ENCODE results near the gene TBC1D22A. TPM values are rescaled to one million over a fixed set of nuclear protein-coding genes. Genes with fewer than 3 reads are reported as not detected.

Gene TBC1D22A
- total and polyA plus RNA-seq, 8 donors: 13.3 to 53.1 (median 21.5) TPM

DNA sequence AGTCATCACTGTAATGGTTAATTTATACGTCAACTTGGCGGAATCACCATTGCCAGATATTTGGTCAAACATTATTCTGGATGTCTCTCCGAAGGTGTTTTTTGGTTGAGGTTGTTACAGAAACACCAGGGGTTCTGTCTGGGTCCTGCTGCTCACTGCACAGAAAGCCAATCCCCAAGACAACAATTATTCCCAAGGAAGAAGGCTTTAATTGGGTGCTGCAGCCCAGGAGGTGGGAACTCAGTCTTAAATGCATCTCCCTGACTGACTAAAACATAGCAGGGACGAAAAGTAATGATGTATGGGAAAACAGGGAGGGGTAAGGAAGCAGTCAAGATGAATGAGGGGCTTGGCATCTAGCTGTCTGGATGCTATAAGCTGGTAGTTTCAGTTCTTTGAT is 331.3 kb downstream of the TBC1D22A start:
- no peak for TF ChIP-seq POLR2AphosphoS5 (IDR thresholded peaks at IDR 0.05)
- no peak for DNase-seq
- peaks cover 0 to 23% (median 13%) of the 10 kb centered on the region in 4 donors for H3K4me1 ChIP-seq

DNA sequence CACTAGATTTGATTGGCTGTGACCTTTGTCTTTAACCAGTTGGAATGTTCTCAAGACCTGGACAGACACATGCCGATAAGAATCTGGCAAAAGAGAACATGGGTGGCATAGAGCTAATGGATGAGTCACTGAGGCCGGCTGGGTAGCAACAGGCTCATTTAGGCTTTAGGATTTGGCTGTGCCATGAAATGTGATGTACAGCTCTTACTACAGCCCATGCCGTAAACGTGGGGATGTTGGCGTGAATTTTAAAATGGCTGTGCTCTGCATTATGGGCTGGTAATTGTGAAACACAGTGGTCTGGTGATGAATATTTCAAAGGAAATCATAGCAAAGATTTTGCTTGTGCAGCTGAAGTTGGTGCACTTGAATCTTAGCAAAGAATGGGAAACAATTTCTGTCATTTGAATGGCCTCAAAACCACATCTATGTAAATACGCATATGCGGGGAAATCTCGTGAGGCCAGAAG is 332.4 kb downstream of the TBC1D22A start:
- no peak overlapping the region for H3K27ac ChIP-seq
- H3K9me3 ChIP-seq: peaks cover 0 to 14% (median 9%) of the 10 kb centered on the region in 4 donors
- H3K27me3 ChIP-seq: no peaks in the 10 kb centered on the region
- intact Hi-C loops (cut with DNase I; ENCODE audit: low total_unique reads): no loop called here
- no peak for DNase-seq
- TF ChIP-seq POLR2AphosphoS5 (IDR thresholded peaks at IDR 0.05): no peak
- WGBS, 5 donors: 68 to 90% (median 82%) methylated on average over 8 of the region's 8 CpGs
- H3K4me1 ChIP-seq: peaks cover 0 to 18% (median 12%) of the 10 kb centered on the region in 4 donors
- no peak overlapping the region for H3K4me3 ChIP-seq
- no peaks in the 10 kb centered on the region for H3K36me3 ChIP-seq

More for the DNA sequence above, 331.3 kb downstream of the TBC1D22A start:
- WGBS, 5 donors: 97 to 99% (median 97%) methylated on average over 4 of the region's 4 CpGs
- Histone ChIP-seq H3K27ac (no peak overlapping the region), H3K4me3 (no peak overlapping the region), H3K27me3 (no peaks in the 10 kb centered on the region), H3K36me3 (no peaks in the 10 kb centered on the region), H3K9me3 (peaks cover 0 to 14% (median 9%) of the 10 kb centered on the region in 4 donors)
- intact Hi-C loops (cut with DNase I; ENCODE audit: low total_unique reads): no loop called here

DNA sequence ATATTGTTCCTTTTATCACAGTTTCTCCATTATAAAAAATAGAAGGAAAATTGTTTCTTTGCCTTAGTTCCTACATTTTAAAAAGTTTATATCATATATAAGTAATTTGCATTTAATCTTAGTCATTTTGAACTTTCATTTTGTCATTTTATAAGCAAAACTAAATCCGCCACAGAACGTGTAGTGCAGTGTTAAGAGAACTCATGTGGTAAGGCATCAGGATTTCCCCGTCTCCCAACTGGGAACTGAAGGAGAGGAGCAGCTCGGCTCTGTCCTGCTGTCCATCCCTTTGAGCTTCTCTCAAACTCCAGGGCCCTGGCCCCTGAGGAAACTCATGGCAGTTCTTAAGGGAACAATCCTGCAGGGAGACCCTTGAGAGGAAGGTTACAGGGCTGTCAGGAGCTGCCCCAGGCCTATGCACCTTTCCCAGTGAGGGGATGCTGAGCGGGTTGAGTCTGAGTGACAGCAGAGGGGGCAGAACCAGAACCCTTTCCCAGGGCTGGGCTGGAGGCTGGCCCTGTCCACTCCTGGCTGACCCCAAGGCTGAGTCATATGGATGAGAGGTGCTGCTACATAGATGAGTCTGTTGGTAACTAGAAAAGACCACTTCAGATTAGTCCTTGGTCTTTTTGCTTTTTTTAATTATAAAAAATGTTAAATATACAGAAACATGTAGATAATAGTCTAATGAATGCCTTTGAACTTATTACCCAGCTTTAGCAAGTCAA is 333.1 kb downstream of the TBC1D22A start:
- Histone ChIP-seq H3K36me3 (no peaks in the 10 kb centered on the region), H3K4me1 (peaks cover 0 to 12% (median 5%) of the 10 kb centered on the region in 4 donors), H3K4me3 (no peak overlapping the region), H3K27me3 (no peaks in the 10 kb centered on the region), H3K27ac (no peak overlapping the region), H3K9me3 (peaks cover 0 to 14% (median 9%) of the 10 kb centered on the region in 4 donors)
- DNase-seq: no peak
- intact Hi-C loops (cut with DNase I; ENCODE audit: low total_unique reads): no loop called here
- TF ChIP-seq, protein P1, sequence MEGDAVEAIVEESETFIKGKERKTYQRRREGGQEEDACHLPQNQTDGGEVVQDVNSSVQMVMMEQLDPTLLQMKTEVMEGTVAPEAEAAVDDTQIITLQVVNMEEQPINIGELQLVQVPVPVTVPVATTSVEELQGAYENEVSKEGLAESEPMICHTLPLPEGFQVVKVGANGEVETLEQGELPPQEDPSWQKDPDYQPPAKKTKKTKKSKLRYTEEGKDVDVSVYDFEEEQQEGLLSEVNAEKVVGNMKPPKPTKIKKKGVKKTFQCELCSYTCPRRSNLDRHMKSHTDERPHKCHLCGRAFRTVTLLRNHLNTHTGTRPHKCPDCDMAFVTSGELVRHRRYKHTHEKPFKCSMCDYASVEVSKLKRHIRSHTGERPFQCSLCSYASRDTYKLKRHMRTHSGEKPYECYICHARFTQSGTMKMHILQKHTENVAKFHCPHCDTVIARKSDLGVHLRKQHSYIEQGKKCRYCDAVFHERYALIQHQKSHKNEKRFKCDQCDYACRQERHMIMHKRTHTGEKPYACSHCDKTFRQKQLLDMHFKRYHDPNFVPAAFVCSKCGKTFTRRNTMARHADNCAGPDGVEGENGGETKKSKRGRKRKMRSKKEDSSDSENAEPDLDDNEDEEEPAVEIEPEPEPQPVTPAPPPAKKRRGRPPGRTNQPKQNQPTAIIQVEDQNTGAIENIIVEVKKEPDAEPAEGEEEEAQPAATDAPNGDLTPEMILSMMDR (IDR thresholded peaks at IDR 0.05): no peak
- no peak for TF ChIP-seq POLR2A (IDR thresholded peaks at IDR 0.05)
- WGBS, 5 donors: 68 to 91% (median 75%) methylated on average over 5 of the region's 5 CpGs

DNA sequence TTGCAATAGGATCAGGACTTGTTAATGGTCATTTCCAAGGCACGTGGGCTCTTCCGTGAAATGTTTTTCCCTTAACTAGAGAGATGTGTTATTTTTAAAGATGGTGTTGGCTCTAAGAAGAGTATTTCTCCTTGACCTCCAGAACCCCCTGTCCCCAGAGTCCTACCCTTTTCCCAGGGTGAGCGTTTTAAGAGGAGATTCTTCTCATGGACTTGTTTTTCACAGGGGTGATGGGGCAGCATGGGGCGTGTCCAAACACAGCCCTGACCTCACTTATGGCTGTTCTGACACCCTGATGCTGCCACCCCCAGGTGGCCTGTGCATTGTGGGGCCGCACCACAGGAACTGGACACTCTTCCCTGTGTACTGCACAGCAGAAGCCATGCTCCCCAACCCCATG is 335.7 kb downstream of the TBC1D22A start:
- Histone ChIP-seq H3K27me3 (no peaks in the 10 kb centered on the region), H3K9me3 (peaks cover 0 to 10% (median 7%) of the 10 kb centered on the region in 4 donors), H3K4me1 (peaks cover 0 to 8% (median 4%) of the 10 kb centered on the region in 4 donors), H3K4me3 (no peak overlapping the region), H3K36me3 (peaks cover 0 to 6% (median 0%) of the 10 kb centered on the region in 4 donors), H3K27ac (no peak overlapping the region)
- 90 to 100% (median 92%) methylated on average over 5 of the region's 5 CpGs for WGBS, 5 donors
- TF ChIP-seq, protein P1 (IDR thresholded peaks at IDR 0.05): no peak
- TF ChIP-seq POLR2AphosphoS5 (IDR thresholded peaks at IDR 0.05): no peak
- TF ChIP-seq POLR2A (IDR thresholded peaks at IDR 0.05): no peak
- TF ChIP-seq EP300 (IDR thresholded peaks at IDR 0.05): no peak
- intact Hi-C loops (cut with DNase I; ENCODE audit: low total_unique reads): no loop called here
- DNase-seq: no peak

DNA sequence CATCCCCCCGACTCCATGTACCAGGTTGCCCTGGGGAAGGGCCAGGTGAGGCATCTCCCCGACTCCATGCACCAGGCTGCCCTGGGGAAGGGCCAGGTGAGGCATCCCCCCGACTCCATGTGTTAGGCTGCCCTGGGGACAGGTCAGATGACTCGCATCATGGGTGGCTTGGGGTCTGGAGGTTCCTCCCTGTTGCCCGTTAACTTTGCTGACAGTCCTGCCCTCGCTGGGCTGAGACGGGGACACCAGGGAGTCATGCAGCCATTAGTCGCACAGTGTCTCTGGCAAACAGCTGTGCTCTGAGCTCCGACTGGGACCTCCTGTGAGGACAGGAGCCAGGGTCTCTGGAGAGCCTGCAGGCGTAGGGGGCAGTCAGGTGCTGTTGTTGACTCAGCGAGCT is 336.1 kb downstream of the TBC1D22A start:
- Histone ChIP-seq H3K36me3 (peaks cover 0 to 6% (median 0%) of the 10 kb centered on the region in 4 donors), H3K27ac (no peak overlapping the region), H3K9me3 (peaks cover 0 to 8% (median 4%) of the 10 kb centered on the region in 4 donors), H3K4me3 (no peak overlapping the region), H3K27me3 (no peaks in the 10 kb centered on the region), H3K4me1 (peaks cover 0 to 8% (median 4%) of the 10 kb centered on the region in 4 donors)
- TF ChIP-seq EP300 (IDR thresholded peaks at IDR 0.05): no peak
- 95 to 98% (median 95%) methylated on average over 9 to 11 of the region's 11 CpGs for WGBS, 5 donors
- intact Hi-C loops (cut with DNase I; ENCODE audit: low total_unique reads): no loop called here
- DNase-seq: no peak

DNA sequence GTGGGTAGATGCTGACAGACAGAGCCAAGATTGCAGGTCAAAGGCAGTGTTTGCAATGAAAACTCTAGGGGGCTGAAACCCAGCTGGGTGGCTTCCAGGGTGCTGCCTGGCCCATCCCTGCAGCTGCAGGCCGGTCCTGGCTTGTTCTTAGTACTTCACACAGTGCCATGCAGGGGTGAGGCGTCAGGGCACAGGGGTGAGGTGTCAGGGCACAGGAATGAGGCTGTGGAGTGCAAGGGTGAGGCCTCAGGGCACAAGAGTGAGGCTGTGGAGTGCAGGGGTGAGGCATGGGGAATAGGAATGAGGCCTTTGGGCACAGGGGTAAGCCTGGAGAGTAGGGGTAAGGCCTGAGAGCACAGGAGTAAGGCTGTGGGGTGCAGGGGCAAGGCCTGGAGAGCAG is 337.6 kb downstream of the TBC1D22A start:
- no peak overlapping the region for H3K27ac ChIP-seq
- intact Hi-C loops (cut with DNase I; ENCODE audit: low total_unique reads): no loop called here
- 80 to 100% (median 100%) methylated on average over 2 of the region's 2 CpGs for WGBS, 5 donors
- peaks cover 0 to 8% (median 4%) of the 10 kb centered on the region in 4 donors for H3K4me1 ChIP-seq
- H3K27me3 ChIP-seq: no peaks in the 10 kb centered on the region
- peaks cover 0 to 6% (median 0%) of the 10 kb centered on the region in 4 donors for H3K36me3 ChIP-seq
- H3K4me3 ChIP-seq: no peak overlapping the region
- H3K9me3 ChIP-seq: no peaks in the 10 kb centered on the region
- TF ChIP-seq EP300 (IDR thresholded peaks at IDR 0.05): no peak
- no peak for TF ChIP-seq POLR2AphosphoS5 (IDR thresholded peaks at IDR 0.05)
- TF ChIP-seq, protein P1 (IDR thresholded peaks at IDR 0.05): no peak
- TF ChIP-seq POLR2A (IDR thresholded peaks at IDR 0.05): no peak
- no peak for DNase-seq
